ENCODE measurements around the gene MRPL43.
"Not testable (repeated sequence)": the region's sequence is repeated elsewhere in the genome, so short reads cannot be mapped to it uniquely, and the experiment has no call there.

MRPL43 gene

GRCh38 chr10:100986952-100987684 lies at the start of gene MRPL43, which contains the start of gene TWNK:
Gene MRPL43 (minus strand): TSS chr10:100987497. CDS start chr10:100987443, 54 bp downstream.
Gene TWNK (plus strand): TSS chr10:100987543. CDS start chr10:100988211, 668 bp downstream.
- peak; percentile 51 for DNase-seq

GRCh38 chr10:101036726-101037125 lies 49.4 kb upstream of the MRPL43 start:
- no peak for DNase-seq

GRCh38 chr10:101035916-101036702 lies 48.8 kb upstream of the MRPL43 start:
- DNase-seq: no peak

- DNase-seq: no peak
Observed at GRCh38 chr10:101035314-101035713, 48.0 kb upstream of the MRPL43 start.

GRCh38 chr10:101034404-101034803 lies 47.1 kb upstream of the MRPL43 start:
- not testable (repeated sequence) for DNase-seq

GRCh38 chr10:101033276-101033675 lies 46.0 kb upstream of the MRPL43 start:
- DNase-seq: no peak

GRCh38 chr10:101032637-101033224 lies 45.4 kb upstream of the MRPL43 start:
- no peak for DNase-seq

- DNase-seq: peak; percentile 34
Observed at GRCh38 chr10:101031796-101032636, 44.7 kb upstream of the MRPL43 start.

- peak; percentile 74 for DNase-seq
Observed at GRCh38 chr10:101031128-101031795, 44.0 kb upstream of the MRPL43 start, which contains the start of the genes PDZD7 and SFXN3. Gene PDZD7 (minus strand): TSS chr10:101031129. CDS start chr10:101030219, 910 bp downstream. Gene SFXN3 (plus strand): TSS chr10:101031234. CDS start chr10:101034695, 3,461 bp downstream.

GRCh38 chr10:101030496-101031127 lies 43.3 kb upstream of the MRPL43 start:
- no peak for DNase-seq

- no peak for DNase-seq
Observed at GRCh38 chr10:101029520-101030295, 42.4 kb upstream of the MRPL43 start.

GRCh38 chr10:101028446-101029337 lies 41.4 kb upstream of the MRPL43 start:
- no peak for DNase-seq

GRCh38 chr10:101027106-101027720 lies 39.9 kb upstream of the MRPL43 start:
- no peak for DNase-seq

- DNase-seq: no peak
Observed at GRCh38 chr10:101022967-101023705, 35.8 kb upstream of the MRPL43 start.

- DNase-seq: no peak
Observed at GRCh38 chr10:101021692-101022251, 34.5 kb upstream of the MRPL43 start.

- no peak for DNase-seq
Observed at GRCh38 chr10:101021239-101021638, 33.9 kb upstream of the MRPL43 start.

- no peak for DNase-seq
Observed at GRCh38 chr10:101020427-101021075, 33.3 kb upstream of the MRPL43 start.

GRCh38 chr10:101019440-101019703 lies 32.1 kb upstream of the MRPL43 start:
- no peak for DNase-seq
